Measurements from ENCODE around the gene TJP3.

DNA sequence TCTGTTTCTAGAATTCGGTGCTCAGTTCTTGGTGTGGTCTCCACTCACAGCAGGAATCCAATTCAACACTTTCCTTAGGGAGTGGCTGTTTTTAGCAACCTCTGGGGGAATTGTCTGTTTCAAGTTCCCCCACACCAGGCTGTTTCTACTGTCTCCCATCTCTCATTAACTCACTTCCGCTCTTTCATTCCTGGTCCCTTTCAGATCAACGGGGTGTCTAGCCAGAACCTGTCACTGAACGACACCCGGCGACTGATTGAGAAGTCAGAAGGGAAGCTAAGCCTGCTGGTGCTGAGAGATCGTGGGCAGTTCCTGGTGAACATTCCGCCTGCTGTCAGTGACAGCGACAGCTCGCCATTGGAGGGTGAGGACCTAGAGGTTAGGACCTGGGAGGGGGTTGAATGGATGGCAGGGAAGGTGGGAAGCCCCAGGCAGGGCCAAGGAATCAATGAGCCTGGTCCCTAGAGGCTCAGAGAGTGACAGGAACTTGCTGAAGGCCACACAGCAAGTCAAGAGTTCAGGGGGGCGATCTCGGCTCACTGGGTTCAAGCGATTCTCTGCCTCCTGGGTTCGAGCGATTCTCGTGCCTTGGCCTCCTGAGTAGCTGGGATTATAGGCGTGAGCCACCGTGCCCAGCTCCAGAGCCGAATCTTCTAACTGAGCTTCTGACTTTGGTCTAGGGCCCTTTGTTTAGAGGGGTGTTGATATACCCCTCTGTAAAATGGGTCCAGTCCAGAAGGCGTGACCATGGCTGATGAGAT lies 25.5 kb downstream of the TJP3 start:
- no peak for TF ChIP-seq EP300 (IDR thresholded peaks at IDR 0.05; ENCODE audit: borderline replicate concordance)
- TF ChIP-seq CREB1 (IDR thresholded peaks at IDR 0.05; ENCODE audit: low read depth): no peak
